ENCODE measurements around the gene NPIPB9. TPM values are rescaled to one million over a fixed set of nuclear protein-coding genes. Genes with fewer than 3 reads are reported as not detected.
"Not testable (repeated sequence)": the region's sequence is repeated elsewhere in the genome, so short reads cannot be mapped to it uniquely, and the experiment has no call there.

Gene NPIPB9
- total RNA-seq: 2.6 and 4.2 TPM in 2 replicates
- long read RNA-seq: 0 reads

- H3K4me3 Mint-ChIP-seq (ENCODE audit: unreplicated experiment); H3K9me3 Mint-ChIP-seq (ENCODE audit: unreplicated experiment); H3K27ac Mint-ChIP-seq (ENCODE audit: unreplicated experiment); H3K27me3 Mint-ChIP-seq (ENCODE audit: unreplicated experiment); H3K36me3 Mint-ChIP-seq (ENCODE audit: unreplicated experiment); DNase-seq (ENCODE audit: extremely low spot score, unreplicated experiment); H3K4me1 Mint-ChIP-seq (ENCODE audit: unreplicated experiment): not testable (repeated sequence)
These were observed at the start of gene NPIPB9 for GRCh38 chr16:28751487-28751886. NPIPB9 (plus strand) TSS chr16:28751787.

DNA sequence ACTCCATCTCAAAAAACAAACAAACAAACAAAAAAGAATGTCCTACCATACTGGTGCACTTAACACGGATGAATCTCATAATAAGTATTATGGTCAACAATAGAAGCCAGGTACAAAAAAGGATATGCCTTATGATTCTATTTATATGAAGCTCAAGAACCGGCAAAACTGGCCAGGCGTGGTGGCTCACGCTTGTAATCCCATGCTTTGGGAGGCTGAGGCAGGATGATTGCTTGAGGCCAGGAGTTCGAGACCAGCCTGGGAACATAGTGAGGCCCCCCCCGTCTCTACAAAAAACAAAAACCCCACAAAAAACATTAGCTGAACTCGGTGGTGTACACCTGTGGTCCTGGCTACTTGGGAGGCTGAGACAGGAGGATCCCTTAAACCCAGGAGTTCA lies 47.3 kb upstream of the NPIPB9 start:
- H3K9me3 Mint-ChIP-seq (ENCODE audit: unreplicated experiment); H3K27me3 Mint-ChIP-seq (ENCODE audit: unreplicated experiment); H3K36me3 Mint-ChIP-seq (ENCODE audit: unreplicated experiment); H3K4me1 Mint-ChIP-seq (ENCODE audit: unreplicated experiment); H3K27ac Mint-ChIP-seq (ENCODE audit: unreplicated experiment); DNase-seq (ENCODE audit: extremely low spot score, unreplicated experiment); H3K4me3 Mint-ChIP-seq (ENCODE audit: unreplicated experiment): not testable (repeated sequence)

GRCh38 chr16:28711220-28712083 lies 40.1 kb upstream of the NPIPB9 start, which contains the start of gene EIF3C:
EIF3C (plus strand) TSS chr16:28711464; CDS start chr16:28711687, 223 bp downstream.
- not testable (repeated sequence) for H3K4me1 Mint-ChIP-seq (ENCODE audit: unreplicated experiment); H3K9me3 Mint-ChIP-seq (ENCODE audit: unreplicated experiment); H3K27ac Mint-ChIP-seq (ENCODE audit: unreplicated experiment); H3K36me3 Mint-ChIP-seq (ENCODE audit: unreplicated experiment); H3K27me3 Mint-ChIP-seq (ENCODE audit: unreplicated experiment); DNase-seq (ENCODE audit: extremely low spot score, unreplicated experiment)
- H3K4me3 Mint-ChIP-seq (ENCODE audit: unreplicated experiment): peak within 1 kb of the TSS; percentile 68

DNA sequence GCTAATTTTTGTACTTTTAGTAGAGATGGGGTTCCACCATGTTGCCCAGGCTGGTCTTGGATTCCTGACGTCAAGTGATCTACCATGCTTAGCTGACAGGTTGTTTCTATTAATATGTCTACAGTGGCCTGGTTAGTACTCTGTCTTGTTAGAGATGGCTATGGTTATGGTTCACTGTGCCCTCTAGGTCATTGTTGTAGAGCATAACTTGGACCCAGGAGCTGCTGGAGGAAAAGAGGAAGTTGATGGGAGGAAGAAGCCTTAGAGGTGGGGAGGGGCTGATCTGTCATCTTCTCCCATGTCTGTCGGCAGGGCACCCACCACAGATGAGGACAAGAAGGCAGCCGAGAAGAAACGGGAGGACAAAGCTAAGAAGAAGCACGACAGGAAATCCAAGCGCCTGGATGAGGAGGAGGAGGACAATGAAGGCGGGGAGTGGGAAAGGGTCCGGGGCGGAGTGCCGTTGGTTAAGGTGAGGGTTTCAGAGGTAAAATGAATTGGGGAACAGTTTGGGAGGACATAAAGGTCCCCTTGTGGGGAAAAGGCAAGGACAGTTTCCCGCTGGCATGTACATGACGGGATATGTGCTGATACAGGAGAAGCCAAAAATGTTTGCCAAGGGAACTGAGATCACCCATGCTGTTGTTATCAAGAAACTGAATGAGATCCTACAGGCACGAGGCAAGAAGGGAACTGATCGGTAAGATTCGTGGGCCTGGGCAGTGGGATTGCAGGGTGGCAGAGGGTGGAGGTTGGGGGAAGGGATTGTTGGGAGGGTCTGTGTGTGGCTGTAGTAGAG lies 28.5 kb upstream of the NPIPB9 start:
- not testable (repeated sequence) for H3K27ac Mint-ChIP-seq (ENCODE audit: unreplicated experiment); H3K36me3 Mint-ChIP-seq (ENCODE audit: unreplicated experiment); H3K27me3 Mint-ChIP-seq (ENCODE audit: unreplicated experiment); H3K4me3 Mint-ChIP-seq (ENCODE audit: unreplicated experiment); H3K4me1 Mint-ChIP-seq (ENCODE audit: unreplicated experiment); H3K9me3 Mint-ChIP-seq (ENCODE audit: unreplicated experiment)
- peak; percentile 23 for DNase-seq (ENCODE audit: extremely low spot score, unreplicated experiment)

DNA sequence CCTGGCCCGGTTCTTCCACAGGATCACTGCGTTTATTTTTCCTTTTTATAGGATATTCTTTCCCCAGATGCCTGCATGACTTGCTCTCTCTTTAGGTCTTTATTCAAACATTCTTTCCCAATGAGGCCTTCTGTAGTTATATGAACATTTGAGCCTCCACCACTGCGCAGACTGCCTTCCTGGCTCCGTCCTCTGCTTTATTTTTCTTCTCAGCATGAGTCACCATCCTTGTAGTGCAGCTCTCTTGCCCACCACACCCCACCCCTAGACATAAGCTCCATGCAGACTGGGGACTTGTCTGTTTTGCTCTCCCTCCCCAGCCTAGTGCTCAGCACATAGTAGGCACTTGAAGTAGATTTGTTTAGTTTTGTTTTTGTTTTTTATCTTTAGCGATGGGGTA lies 20.3 kb upstream of the NPIPB9 start:
- DNase-seq (ENCODE audit: extremely low spot score, unreplicated experiment); H3K36me3 Mint-ChIP-seq (ENCODE audit: unreplicated experiment); H3K4me3 Mint-ChIP-seq (ENCODE audit: unreplicated experiment); H3K27me3 Mint-ChIP-seq (ENCODE audit: unreplicated experiment); H3K27ac Mint-ChIP-seq (ENCODE audit: unreplicated experiment); H3K9me3 Mint-ChIP-seq (ENCODE audit: unreplicated experiment); H3K4me1 Mint-ChIP-seq (ENCODE audit: unreplicated experiment): not testable (repeated sequence)

GRCh38 chr16:28732455-28733124 lies 19.0 kb upstream of the NPIPB9 start:
- not testable (repeated sequence) for H3K9me3 Mint-ChIP-seq (ENCODE audit: unreplicated experiment); H3K27me3 Mint-ChIP-seq (ENCODE audit: unreplicated experiment); H3K4me1 Mint-ChIP-seq (ENCODE audit: unreplicated experiment); H3K4me3 Mint-ChIP-seq (ENCODE audit: unreplicated experiment); H3K36me3 Mint-ChIP-seq (ENCODE audit: unreplicated experiment); DNase-seq (ENCODE audit: extremely low spot score, unreplicated experiment)
- H3K27ac Mint-ChIP-seq (ENCODE audit: unreplicated experiment): peak overlapping the region; percentile 34

DNA sequence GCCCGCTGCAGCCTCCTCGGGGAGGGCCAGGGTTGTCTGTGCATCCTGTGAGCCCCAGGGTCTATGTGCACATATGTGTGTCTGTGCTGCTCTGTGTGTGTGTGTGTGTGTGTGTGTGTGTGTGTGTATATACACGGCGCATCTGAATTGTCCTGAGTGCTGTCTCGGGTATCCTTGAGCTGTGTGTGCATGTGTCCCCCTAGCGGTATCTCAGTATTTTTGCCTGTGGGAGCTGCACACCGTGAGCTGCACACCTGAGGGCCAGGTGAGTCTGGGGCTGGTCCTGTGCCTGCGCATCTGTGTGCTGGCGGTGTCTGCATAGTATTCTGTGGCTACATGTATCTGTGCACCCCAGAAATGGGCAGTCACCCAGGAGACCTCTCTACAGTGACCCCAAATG lies 11.8 kb upstream of the NPIPB9 start:
- H3K27ac Mint-ChIP-seq (ENCODE audit: unreplicated experiment); H3K27me3 Mint-ChIP-seq (ENCODE audit: unreplicated experiment); H3K36me3 Mint-ChIP-seq (ENCODE audit: unreplicated experiment); DNase-seq (ENCODE audit: extremely low spot score, unreplicated experiment); H3K4me3 Mint-ChIP-seq (ENCODE audit: unreplicated experiment); H3K4me1 Mint-ChIP-seq (ENCODE audit: unreplicated experiment); H3K9me3 Mint-ChIP-seq (ENCODE audit: unreplicated experiment): not testable (repeated sequence)

- not testable (repeated sequence) for H3K4me3 Mint-ChIP-seq (ENCODE audit: unreplicated experiment); H3K27me3 Mint-ChIP-seq (ENCODE audit: unreplicated experiment); H3K4me1 Mint-ChIP-seq (ENCODE audit: unreplicated experiment); H3K36me3 Mint-ChIP-seq (ENCODE audit: unreplicated experiment); H3K27ac Mint-ChIP-seq (ENCODE audit: unreplicated experiment); H3K9me3 Mint-ChIP-seq (ENCODE audit: unreplicated experiment)
- peak; percentile 59 for DNase-seq (ENCODE audit: extremely low spot score, unreplicated experiment)
These were observed 11.0 kb upstream of the NPIPB9 start for GRCh38 chr16:28740631-28741030.

DNA sequence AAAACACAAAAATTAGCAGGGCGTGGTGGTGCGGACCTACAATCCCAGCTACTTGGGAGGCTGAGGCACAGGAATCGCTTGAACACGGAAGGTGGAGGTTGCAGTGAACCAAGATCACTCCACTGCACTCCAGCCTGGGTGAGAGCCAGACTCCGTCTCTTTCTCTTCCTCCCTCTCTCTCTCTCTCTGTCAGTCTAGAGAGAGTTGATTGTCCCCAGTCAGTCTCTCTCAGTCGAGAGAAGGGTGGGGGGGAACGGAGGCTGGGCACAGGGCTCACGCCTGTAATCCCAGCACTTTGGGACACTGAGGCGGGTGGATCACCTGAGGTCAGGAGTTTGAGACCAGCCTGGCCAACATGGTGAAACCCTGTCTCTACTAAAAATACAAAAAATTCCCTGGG lies 10.3 kb upstream of the NPIPB9 start:
- not testable (repeated sequence) for H3K36me3 Mint-ChIP-seq (ENCODE audit: unreplicated experiment); H3K27ac Mint-ChIP-seq (ENCODE audit: unreplicated experiment); H3K4me1 Mint-ChIP-seq (ENCODE audit: unreplicated experiment); H3K27me3 Mint-ChIP-seq (ENCODE audit: unreplicated experiment); H3K4me3 Mint-ChIP-seq (ENCODE audit: unreplicated experiment); H3K9me3 Mint-ChIP-seq (ENCODE audit: unreplicated experiment)
- DNase-seq (ENCODE audit: extremely low spot score, unreplicated experiment): peak; percentile 54

- H3K36me3 Mint-ChIP-seq (ENCODE audit: unreplicated experiment); H3K27ac Mint-ChIP-seq (ENCODE audit: unreplicated experiment); H3K27me3 Mint-ChIP-seq (ENCODE audit: unreplicated experiment); H3K4me1 Mint-ChIP-seq (ENCODE audit: unreplicated experiment); H3K4me3 Mint-ChIP-seq (ENCODE audit: unreplicated experiment); H3K9me3 Mint-ChIP-seq (ENCODE audit: unreplicated experiment): not testable (repeated sequence)
- DNase-seq (ENCODE audit: extremely low spot score, unreplicated experiment): peak; percentile 40
These were observed 4.8 kb upstream of the NPIPB9 start for GRCh38 chr16:28746618-28747350.

Data from osteocyte (in vitro differentiated cells).